Stimulated activated CD8-positive, alpha-beta memory T cell treated with anti-CD3 and anti-CD28 coated beads, Interleukin-12 subunit alpha, Interleukin-12 subunit beta, amount 100 ng/mL, for 1 hour (primary cell): ENCODE measurements around the gene CXCR5.

Experiments
- DNase-seq: peaks from one replicate; pipeline ENCODE4 v3.0.0-alpha.2; 2020; ENCODE audit warnings: low read depth

The CXCR5 gene

GRCh38 chr11:118927554-118928100 is 43.9 kb downstream of the CXCR5 start:
- DNase-seq = no peak

- peak; percentile 88 for DNase-seq
Measured at GRCh38 chr11:118928101-118928869, 44.6 kb downstream of the CXCR5 start.

GRCh38 chr11:118928870-118929500 is 45.3 kb downstream of the CXCR5 start:
- DNase-seq = no peak

GRCh38 chr11:118929501-118930093 is 45.9 kb downstream of the CXCR5 start:
- peak; percentile 53 for DNase-seq

- peak; percentile 78 for DNase-seq
Measured at GRCh38 chr11:118930094-118930712, 46.5 kb downstream of the CXCR5 start.

GRCh38 chr11:118931571-118931970 is 47.9 kb downstream of the CXCR5 start:
- DNase-seq = no peak

GRCh38 chr11:118933486-118933885 is 49.8 kb downstream of the CXCR5 start:
- DNase-seq = no peak

GRCh38 chr11:118935376-118935775 is 51.7 kb downstream of the CXCR5 start:
- no peak for DNase-seq

GRCh38 chr11:118938491-118939403 is 55.1 kb downstream of the CXCR5 start:
- no peak for DNase-seq

GRCh38 chr11:118939404-118939915 is 55.8 kb downstream of the CXCR5 start:
- no peak for DNase-seq

GRCh38 chr11:118939953-118940598 is 56.4 kb downstream of the CXCR5 start:
- DNase-seq = no peak

GRCh38 chr11:118947091-118947490 is 63.4 kb downstream of the CXCR5 start:
- no peak for DNase-seq
